Kidney glomerular epithelial cell (primary cell): ENCODE measurements around the gene CTAGE6.
"Not testable (repeated sequence)": the region's sequence is repeated elsewhere in the genome, so short reads cannot be mapped to it uniquely, and the experiment has no call there.

Experiments
- DNase-seq: peaks from one replicate; lab custom pipeline; 2025; lab: John Stamatoyannopoulos, UW

The CTAGE6 gene

GRCh38 chr7:143715543-143716193, 41.8 kb downstream of the CTAGE6 start:
- not testable (repeated sequence) for DNase-seq

DNA sequence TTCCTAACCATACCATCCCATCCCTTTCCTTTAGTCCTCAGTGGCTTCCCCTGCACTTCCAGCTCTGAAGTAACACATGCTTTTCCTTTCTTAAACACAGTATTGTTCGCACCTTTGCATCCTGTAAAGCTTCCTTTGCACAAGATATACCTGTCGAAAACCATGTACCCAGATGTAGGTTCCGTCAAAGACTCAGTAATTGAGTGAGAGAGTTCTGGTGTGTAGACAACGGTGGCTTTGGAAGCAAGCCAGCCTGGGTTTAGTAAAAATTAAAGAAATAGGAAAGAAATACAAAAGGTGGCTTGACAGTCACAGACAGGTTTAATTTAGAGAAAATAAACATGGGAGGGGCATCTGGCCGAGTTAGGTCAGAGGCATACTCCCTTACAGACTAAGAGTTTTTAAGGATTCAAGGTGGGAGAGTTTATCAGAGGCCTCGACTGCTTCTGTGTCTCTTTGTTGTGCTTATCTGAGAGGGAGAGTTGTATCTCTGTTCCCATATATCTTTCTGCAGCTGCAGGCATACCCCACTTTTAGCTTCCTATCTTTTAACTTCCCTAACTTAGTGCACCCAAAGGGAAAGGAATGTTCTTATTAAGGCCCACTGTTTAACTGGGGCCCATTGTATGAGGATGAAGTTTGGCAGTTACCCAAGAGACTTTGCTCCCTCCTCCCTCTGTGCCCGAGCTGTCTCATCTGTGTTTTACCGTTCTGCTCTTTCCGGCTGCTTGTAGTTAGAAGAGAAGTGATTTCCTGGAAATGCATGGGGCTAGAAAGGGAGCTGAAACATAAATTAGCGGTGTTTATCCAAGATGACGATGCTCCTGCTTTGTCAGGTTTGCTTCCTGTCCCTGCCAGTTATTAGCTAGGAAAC, 42.7 kb downstream of the CTAGE6 start:
- not testable (repeated sequence) for DNase-seq

DNA sequence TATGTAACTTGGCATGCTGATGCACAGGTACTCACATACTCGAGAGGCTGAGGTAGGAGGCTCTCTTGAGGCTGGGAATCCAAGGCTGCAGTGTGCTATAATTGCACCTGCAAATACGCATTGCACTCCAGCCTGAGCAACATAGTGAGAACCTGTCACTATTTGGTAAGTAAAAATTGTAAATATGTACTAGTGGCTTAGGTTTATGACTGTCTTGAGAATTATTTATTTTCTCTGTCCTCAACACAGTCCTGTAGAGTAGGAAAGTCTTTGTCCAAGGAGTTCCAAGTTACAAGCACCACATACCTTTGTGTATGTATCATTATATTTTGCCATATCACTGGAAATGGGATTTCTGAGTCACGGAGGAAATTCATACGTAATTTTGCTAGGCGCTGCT, 45.1 kb downstream of the CTAGE6 start:
- not testable (repeated sequence) for DNase-seq

DNA sequence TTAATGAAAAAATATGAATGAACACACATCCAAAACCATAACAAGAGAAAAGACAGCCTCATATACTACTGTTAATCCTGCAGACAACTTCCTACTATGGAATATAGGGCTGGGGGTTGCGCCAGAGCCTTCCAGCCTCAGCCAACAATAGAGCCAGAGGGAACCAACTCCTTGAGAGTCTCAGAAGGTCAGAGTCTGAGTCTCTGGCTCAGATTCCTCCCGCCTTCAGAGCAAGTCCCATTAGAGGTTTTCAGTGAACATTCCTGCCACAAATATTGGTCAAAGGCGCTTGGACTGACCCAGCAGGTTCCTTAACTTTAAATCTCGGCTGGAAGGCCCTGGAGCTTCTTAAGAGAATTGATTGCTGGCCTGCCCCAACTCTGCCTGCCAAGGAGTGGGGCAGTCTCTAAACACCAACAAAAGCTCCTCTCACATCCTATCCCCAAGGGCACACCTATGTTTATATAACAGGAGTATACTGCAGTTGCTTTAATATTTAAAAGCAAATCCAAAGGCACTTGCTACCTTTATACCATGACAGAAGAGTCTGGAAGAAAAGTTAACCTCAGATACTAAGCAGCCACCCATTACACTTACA, 45.7 kb downstream of the CTAGE6 start:
- not testable (repeated sequence) for DNase-seq

DNA sequence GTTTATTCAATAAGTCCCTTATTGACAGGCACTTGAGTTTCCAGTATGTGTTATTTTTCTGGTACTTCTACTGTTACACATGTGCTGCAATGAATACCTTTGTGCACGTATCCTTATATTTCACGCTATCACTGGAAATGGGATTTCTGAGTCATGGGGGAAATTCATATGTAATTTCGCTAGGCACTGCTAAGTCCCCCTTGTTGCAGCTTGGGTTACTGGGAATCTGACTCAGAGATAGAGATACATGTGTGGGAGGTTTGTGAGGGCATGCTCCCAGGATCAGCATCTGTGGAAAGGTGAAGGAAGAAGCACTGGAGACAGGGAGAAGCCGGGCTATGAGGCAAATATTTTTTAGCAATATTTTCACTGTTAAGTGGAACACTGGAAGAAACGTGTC, 47.6 kb downstream of the CTAGE6 start:
- not testable (repeated sequence) for DNase-seq
